A549 (cell line): Measurements from ENCODE around the gene SAXO1.

ENCODE experiments used
- CEBPB ChIP-seq, 2 experiments: fragments of >200 bp in 1 of 2; sonication (Bioruptor Twin) in 1 of 2; formaldehyde crosslinking in 1 of 2; IDR thresholded peaks; 2 replicates each; pipeline ENCODE4 v1.6.1; 2012 to 2016
- CHD2 ChIP-seq: fragments of 150-350 bp; IDR thresholded peaks from 2 replicates; pipeline ENCODE4 v1.6.1; 2014; ENCODE audit warnings: low read length; ENCODE audit not compliant: partially characterized antibody
- EP300 ChIP-seq, 2 experiments: fragments of >200 bp; sonication (Bioruptor Twin); formaldehyde crosslinking; IDR thresholded peaks; 2 replicates in 1 of 2; 3 replicates in 1 of 2; pipeline ENCODE4 v1.6.1; 2016 to 2017
- FOSL2 ChIP-seq, 2 experiments: fragments of 450-650 bp in 1 of 2; fragments of >200 bp in 1 of 2; sonication (Bioruptor Twin) in 1 of 2; formaldehyde crosslinking; IDR thresholded peaks; 2 replicates each; pipeline versions ENCODE4 v1.5.0 to v1.6.1; 2016 to 2020; ENCODE audit warnings: mild to moderate bottlenecking in 1 of 2, moderate library complexity in 1 of 2
- KDM5A ChIP-seq: fragments of 200-600 bp; sonication (generic); IDR thresholded peaks from 2 replicates; pipeline ENCODE4 v1.6.1; 2016; ENCODE audit warnings: antibody characterized with exemption, mild to moderate bottlenecking
- MAZ ChIP-seq: fragments of 150-350 bp; IDR thresholded peaks from 2 replicates; pipeline ENCODE4 v1.6.1; 2014; ENCODE audit warnings: antibody characterized with exemption, low read depth, low read length, borderline replicate concordance
- POLR2A ChIP-seq: IDR thresholded peaks from 2 replicates; pipeline ENCODE4 v1.6.1; 2012; ENCODE audit warnings: mild to moderate bottlenecking, low read length
- RAD21 ChIP-seq, 2 experiments: fragments of >200 bp in 1 of 2; sonication (Bioruptor Twin) in 1 of 2; formaldehyde crosslinking in 1 of 2; IDR thresholded peaks in 1 of 2; conservative IDR thresholded peaks in 1 of 2; 2 replicates in 1 of 2; 3 replicates in 1 of 2; pipeline ENCODE4 v1.6.1; 2012 to 2018; ENCODE audit warnings: inconsistent platforms in 1 of 2
- TP53 ChIP-seq: fragments of 250-450 bp; sonication (Bioruptor Pico); IDR thresholded peaks from 2 replicates; pipeline ENCODE4 v1.5.0; 2021; ENCODE audit warnings: mild to moderate bottlenecking, moderate library complexity
- ZFP36 ChIP-seq: fragments of 450-650 bp; IDR thresholded peaks from 2 replicates; pipeline ENCODE4 v1.6.1; 2014; ENCODE audit warnings: borderline replicate concordance; ENCODE audit not compliant: partially characterized antibody
- TF ChIP-seq, protein P1 (sequence below): fragments of >200 bp; sonication (Bioruptor Twin); formaldehyde crosslinking; IDR thresholded peaks from 3 replicates; pipeline ENCODE4 v1.5.1; 2016

DNA sequence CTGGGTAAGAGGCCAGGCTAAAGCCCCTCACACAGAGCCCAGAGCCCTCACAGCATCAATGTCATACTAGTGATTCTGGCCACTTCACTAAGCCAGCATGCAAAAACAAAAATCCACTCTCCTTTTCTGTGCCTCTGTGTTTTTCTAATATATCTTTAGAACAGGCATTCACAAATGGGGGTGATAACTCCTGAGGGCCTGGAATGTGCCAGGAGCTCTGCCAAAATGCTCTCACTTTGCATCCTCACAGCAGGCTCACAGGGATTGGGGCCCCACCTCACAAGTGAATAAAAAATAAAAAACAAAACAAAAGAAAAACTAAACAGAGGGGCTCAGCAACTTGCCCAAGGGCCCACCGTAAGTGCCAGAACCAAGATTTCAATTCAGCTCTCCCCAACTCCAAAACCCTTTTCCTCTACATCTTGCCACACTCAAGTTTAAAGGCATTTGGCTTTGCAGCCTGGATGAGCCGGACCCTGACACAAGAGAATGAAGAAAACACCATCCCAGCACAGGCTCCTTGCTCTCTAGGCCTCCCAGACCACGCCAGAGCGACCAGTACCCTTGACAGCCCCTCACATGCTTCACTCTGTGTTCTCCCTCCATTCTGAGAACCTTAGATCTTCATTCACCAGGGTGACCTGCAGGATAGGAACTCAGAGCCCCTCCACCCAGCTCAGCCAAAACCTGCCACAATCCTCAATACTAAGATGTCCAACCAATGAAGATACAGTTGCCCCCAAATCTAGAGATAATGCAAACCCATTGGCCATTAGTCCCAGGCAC lies 51.3 kb downstream of the SAXO1 start:
- TF ChIP-seq FOSL2 (IDR thresholded peaks at IDR 0.05) (no peak), FOSL2 (CRISPR knock-in tag; IDR thresholded peaks at IDR 0.05) (no peak), POLR2A (no peak), CHD2 (no peak), CEBPB (IDR thresholded peaks at IDR 0.05) (no peak), RAD21 (conservative IDR thresholded peaks at IDR 0.05 in 1 of 2, IDR thresholded peaks at IDR 0.05 in 1 of 2) (no peak), TP53 (CRISPR knock-in tag) (no peak), ZFP36 (no peak), EP300 (IDR thresholded peaks at IDR 0.05) (no peak), KDM5A (no peak), MAZ (no peak)
- TF ChIP-seq, protein P1, sequence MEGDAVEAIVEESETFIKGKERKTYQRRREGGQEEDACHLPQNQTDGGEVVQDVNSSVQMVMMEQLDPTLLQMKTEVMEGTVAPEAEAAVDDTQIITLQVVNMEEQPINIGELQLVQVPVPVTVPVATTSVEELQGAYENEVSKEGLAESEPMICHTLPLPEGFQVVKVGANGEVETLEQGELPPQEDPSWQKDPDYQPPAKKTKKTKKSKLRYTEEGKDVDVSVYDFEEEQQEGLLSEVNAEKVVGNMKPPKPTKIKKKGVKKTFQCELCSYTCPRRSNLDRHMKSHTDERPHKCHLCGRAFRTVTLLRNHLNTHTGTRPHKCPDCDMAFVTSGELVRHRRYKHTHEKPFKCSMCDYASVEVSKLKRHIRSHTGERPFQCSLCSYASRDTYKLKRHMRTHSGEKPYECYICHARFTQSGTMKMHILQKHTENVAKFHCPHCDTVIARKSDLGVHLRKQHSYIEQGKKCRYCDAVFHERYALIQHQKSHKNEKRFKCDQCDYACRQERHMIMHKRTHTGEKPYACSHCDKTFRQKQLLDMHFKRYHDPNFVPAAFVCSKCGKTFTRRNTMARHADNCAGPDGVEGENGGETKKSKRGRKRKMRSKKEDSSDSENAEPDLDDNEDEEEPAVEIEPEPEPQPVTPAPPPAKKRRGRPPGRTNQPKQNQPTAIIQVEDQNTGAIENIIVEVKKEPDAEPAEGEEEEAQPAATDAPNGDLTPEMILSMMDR: no peak
